Stomach (tissue), 9 donors: ENCODE measurements around the gene DHDH. TPM values are rescaled to one million over a fixed set of nuclear protein-coding genes. Genes with fewer than 3 reads are reported as not detected.

Experiments used
- DNase-seq, 2 donors: peaks; one replicate each; pipeline versions ENCODE4 v3.0.0 to v3.0.0-alpha.2; 2013 to 2019
- H3K27ac ChIP-seq, 5 donors: fragments of 200-600 bp in 4 of 5; sonication (generic) in 4 of 5; one replicate each; pipeline ENCODE4 v1.5.1; 2013 to 2019; ENCODE audit warnings: mild to moderate bottlenecking in 1 of 5, moderate library complexity in 1 of 5
- H3K27me3 ChIP-seq, 3 donors: fragments of 200-600 bp; sonication (generic); one replicate each; pipeline ENCODE4 v1.5.1; 2017 to 2019; ENCODE audit warnings: mixed run types in 1 of 3
- H3K36me3 ChIP-seq, 4 donors: fragments of 200-600 bp; sonication (generic); 1 replicate in 3 of 4; 2 replicates in 1 of 4; pipeline ENCODE4 v1.5.1; 2016 to 2019
- H3K4me1 ChIP-seq, 4 donors: fragments of 200-600 bp; sonication (generic); one replicate each; pipeline ENCODE4 v1.5.1; 2016 to 2019
- H3K4me3 ChIP-seq, 4 donors: fragments of 200-600 bp; sonication (generic) in 3 of 4; one replicate each; pipeline ENCODE4 v1.5.1; 2016 to 2019; ENCODE audit warnings: mild to moderate bottlenecking in 1 of 4
- H3K9me3 ChIP-seq, 4 donors: fragments of 200-600 bp; sonication (generic); one replicate each; pipeline ENCODE4 v1.5.1; 2016 to 2019
- CTCF ChIP-seq, 7 experiments: fragments of 450-650 bp in 4 of 7; fragments of 200-600 bp in 3 of 7; sonication (generic) in 3 of 7; IDR thresholded peaks; one replicate each; pipeline ENCODE4 v1.5.1; 2016 to 2019; ENCODE audit warnings: antibody characterized with exemption in 7 of 7, control low read depth in 2 of 7, mild to moderate bottlenecking in 1 of 7
- EP300 ChIP-seq: sonication (generic); formaldehyde crosslinking; IDR thresholded peaks from one replicate; pipeline ENCODE4 v1.6.1; 2017; ENCODE audit warnings: antibody characterized with exemption
- POLR2A ChIP-seq, 4 donors: fragments of 450-650 bp; IDR thresholded peaks; one replicate each; pipeline ENCODE4 v1.6.1; 2016; ENCODE audit warnings: antibody characterized with exemption in 4 of 4, control low read depth in 2 of 4, mild to moderate bottlenecking in 1 of 4, moderate library complexity in 1 of 4
- POLR2AphosphoS5 ChIP-seq, 3 donors: sonication (generic); formaldehyde crosslinking; IDR thresholded peaks; one replicate each; pipeline ENCODE4 v1.6.1; 2016; ENCODE audit warnings: antibody characterized with exemption in 3 of 3
- WGBS, 5 donors: extraction: QIAGEN DNeasy Blood & Tissue Kit in 3 of 5; methylation state at CpG; one replicate each; pipeline versions ENCODE4 v1.1.5 to v1.1.7; 2013 to 2018; 5-methylcytosine and 5-hydroxymethylcytosine counted together
- intact Hi-C: fragments of 100-400 bp; cut with DNase I; formaldehyde crosslinking; loops from one replicate; pipeline ENCODE4 v1.15.1; 2023; ENCODE audit warnings: low total_unique reads
- polyA plus RNA-seq, 3 donors: library from polyadenylated mRNA; stranded (reverse); fragments of 200-250 nt; gene quantifications; one replicate each; pipeline ENCODE4 v1.2.3, GENCODE V29; 2013
- total RNA-seq, 5 donors: library from RNA; depleted of rRNA; stranded (reverse); fragments of >200 nt; gene quantifications; one replicate each; pipeline versions ENCODE4 v1.1.0 to v1.2.3, GENCODE V29; 2014 to 2016
- donor health status: healthy with polysubstance abuse.
- donor health status: Bipolar disorder and iron deficiency.
- donor health status: healthy.

The DHDH gene
- total and polyA plus RNA-seq, 8 donors: 0.89 to 1.2 (median 0.93) TPM; not detected in 5

DNA sequence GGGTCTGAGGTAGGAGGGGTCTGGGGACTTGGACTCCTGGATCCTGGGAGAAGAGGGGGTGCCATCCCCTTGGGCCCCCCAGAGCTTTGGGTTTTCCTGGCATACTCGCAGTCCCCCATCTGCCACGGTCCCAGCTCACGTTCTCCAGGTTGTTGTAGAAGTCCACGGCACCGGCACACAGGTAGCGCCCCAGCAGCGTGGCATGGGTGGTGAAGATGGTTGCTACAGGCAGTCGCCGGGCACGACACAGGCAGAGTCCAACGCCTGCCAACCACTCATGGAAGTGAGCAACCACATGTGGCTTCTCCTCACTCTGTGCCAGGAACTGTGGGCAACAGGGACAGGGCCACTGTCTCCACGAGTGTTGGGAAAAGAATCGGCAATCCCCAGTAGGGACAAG is 52.2 kb downstream of the DHDH start:
- TF ChIP-seq EP300 (no peak), CTCF (IDR thresholded peaks at IDR 0.05) (no peak), POLR2A (IDR thresholded peaks at IDR 0.05) (no peak), POLR2AphosphoS5 (IDR thresholded peaks at IDR 0.05) (no peak)
- Histone ChIP-seq H3K9me3 (no peaks in the 10 kb centered on the region), H3K27me3 (no peaks in the 10 kb centered on the region), H3K36me3 (peaks cover 57 to 100% (median 94%) of the 10 kb centered on the region in 4 donors), H3K27ac (no peak overlapping the region), H3K4me3 (no peak overlapping the region), H3K4me1 (peaks cover 4 to 12% (median 8%) of the 10 kb centered on the region in 4 donors)
- 94 to 98% (median 97%) methylated on average over 10 to 13 of the region's 13 CpGs for WGBS, 5 donors
- intact Hi-C loops: no loop called here
- DNase-seq: no peak

DNA sequence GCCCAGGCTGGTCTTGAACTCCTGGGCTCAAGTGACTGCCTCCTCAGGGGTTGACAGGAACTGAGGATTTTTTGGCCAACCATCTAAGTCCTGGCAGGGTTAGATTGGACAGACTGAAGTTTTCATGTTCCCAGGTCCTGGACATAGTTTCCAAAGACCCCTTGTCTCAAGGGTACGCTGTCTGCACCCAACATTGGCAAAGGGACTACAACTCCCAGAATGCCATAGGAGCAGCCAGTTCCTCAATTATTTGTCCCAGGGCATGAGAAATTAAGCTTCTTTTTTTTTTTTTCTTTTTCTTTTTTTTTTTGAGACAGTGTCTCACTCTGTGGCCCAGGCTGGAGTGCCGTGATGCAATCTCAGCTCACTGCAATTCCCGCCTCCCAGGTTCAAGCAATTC is 52.7 kb downstream of the DHDH start:
- Histone ChIP-seq H3K27ac (no peak overlapping the region), H3K27me3 (no peaks in the 10 kb centered on the region), H3K36me3 (peaks cover 55 to 96% (median 94%) of the 10 kb centered on the region in 4 donors), H3K9me3 (no peaks in the 10 kb centered on the region), H3K4me3 (no peak overlapping the region), H3K4me1 (peaks cover 9 to 17% (median 13%) of the 10 kb centered on the region in 4 donors)
- 91 to 100% (median 95%) methylated on average over 1 to 3 of the region's 3 CpGs for WGBS, 5 donors
- no peak for DNase-seq
- intact Hi-C loops: no loop called here
- no peak for TF ChIP-seq POLR2A (IDR thresholded peaks at IDR 0.05)

DNA sequence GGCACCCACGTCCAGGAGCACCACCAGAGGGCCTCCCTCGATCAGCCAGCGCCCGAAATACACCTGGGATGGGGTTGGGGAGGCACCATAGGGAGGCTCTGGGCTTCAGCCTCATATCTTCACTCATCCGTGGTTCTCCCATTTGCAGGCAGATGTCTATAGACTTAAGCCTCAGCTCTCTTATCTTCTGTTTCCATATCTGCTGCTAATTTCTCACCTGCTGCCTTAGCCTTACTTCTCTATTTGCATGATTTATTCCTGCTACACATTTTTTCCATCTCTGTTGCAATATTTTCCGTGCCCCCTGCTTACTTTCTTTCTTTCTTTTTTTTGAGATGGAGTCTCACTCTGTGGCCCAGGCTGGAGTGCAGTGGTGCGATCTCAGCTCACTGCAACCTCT is 53.8 kb downstream of the DHDH start:
- no peak for DNase-seq
- no peaks in the 10 kb centered on the region for H3K27me3 ChIP-seq
- H3K9me3 ChIP-seq: no peaks in the 10 kb centered on the region
- H3K4me1 ChIP-seq: peaks cover 20 to 28% (median 24%) of the 10 kb centered on the region in 4 donors
- no peak overlapping the region for H3K4me3 ChIP-seq
- H3K36me3 ChIP-seq: peaks cover 44 to 88% (median 83%) of the 10 kb centered on the region in 4 donors
- intact Hi-C loops: no loop called here
- no peak for TF ChIP-seq POLR2A (IDR thresholded peaks at IDR 0.05)
- TF ChIP-seq EP300: no peak
- TF ChIP-seq POLR2AphosphoS5 (IDR thresholded peaks at IDR 0.05): no peak
- TF ChIP-seq CTCF (IDR thresholded peaks at IDR 0.05): no peak
- H3K27ac ChIP-seq: no peak overlapping the region
- 76 to 87% (median 82%) methylated on average over 7 of the region's 7 CpGs for WGBS, 5 donors

DNA sequence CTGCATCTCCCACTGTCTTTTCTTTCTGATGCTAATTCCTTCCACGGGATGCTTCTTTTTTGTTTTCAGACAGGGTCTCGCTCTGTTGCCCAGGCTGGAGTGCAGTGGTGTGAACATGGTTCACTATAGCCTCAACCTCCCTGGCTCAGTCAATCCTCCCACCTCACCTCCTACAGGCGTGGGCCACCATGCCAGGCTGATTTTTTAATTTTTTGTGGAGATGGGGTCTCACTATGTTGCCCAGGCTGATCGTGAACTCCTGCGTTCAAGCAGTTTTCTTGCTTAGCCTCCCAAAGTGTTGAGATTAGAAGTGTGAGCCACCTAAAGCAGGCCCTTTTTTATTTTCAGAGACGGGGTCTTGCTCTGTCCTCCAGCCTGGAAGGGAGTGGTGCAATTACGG is 54.8 kb downstream of the DHDH start:
- intact Hi-C loops: no loop called here
- TF ChIP-seq POLR2A (IDR thresholded peaks at IDR 0.05): no peak
- TF ChIP-seq POLR2AphosphoS5 (IDR thresholded peaks at IDR 0.05): no peak
- no peak for TF ChIP-seq EP300
- no peak for TF ChIP-seq CTCF (IDR thresholded peaks at IDR 0.05)
- no peak for DNase-seq
- H3K27me3 ChIP-seq: no peaks in the 10 kb centered on the region
- no peak overlapping the region for H3K27ac ChIP-seq
- peaks cover 43 to 78% (median 73%) of the 10 kb centered on the region in 4 donors for H3K36me3 ChIP-seq
- H3K4me1 ChIP-seq: peaks cover 20 to 30% (median 26%) of the 10 kb centered on the region in 4 donors
- no peaks in the 10 kb centered on the region for H3K9me3 ChIP-seq
- no peak overlapping the region for H3K4me3 ChIP-seq
- WGBS, 5 donors: 88 to 97% (median 95%) methylated on average over 7 of the region's 7 CpGs

- TF ChIP-seq POLR2A (IDR thresholded peaks at IDR 0.05): no peak
- intact Hi-C loops: no loop called here
- H3K27me3 ChIP-seq: no peaks in the 10 kb centered on the region
- no peaks in the 10 kb centered on the region for H3K9me3 ChIP-seq
- H3K27ac ChIP-seq: no peak overlapping the region
- H3K4me3 ChIP-seq: no peak overlapping the region
- peaks cover 20 to 30% (median 27%) of the 10 kb centered on the region in 4 donors for H3K4me1 ChIP-seq
- DNase-seq: no peak
- 91 to 97% (median 93%) methylated on average over 9 of the region's 9 CpGs for WGBS, 5 donors
- peaks cover 38 to 74% (median 67%) of the 10 kb centered on the region in 4 donors for H3K36me3 ChIP-seq
These were observed 55.4 kb downstream of the DHDH start for GRCh38 chr19:48988860-48989259.
